ENCODE measurements around the gene FAM81B. TPM values are rescaled to one million over a fixed set of nuclear protein-coding genes. Genes with fewer than 3 reads are reported as not detected.

Gene FAM81B
- total and polyA plus RNA-seq, 2 donors (not counting 3 experiments of a cell fraction or from before 2014, with no cell fraction given) = not detected

- FAIRE-seq = no peak
- no peak overlapping the region for H2AFZ ChIP-seq (ENCODE audit: low read depth, low read length)
- ChIA-PET CTCF (interaction anchor here (1.0 to 1.1 kb wide), 2 partner anchors 12 to 400 kb away, joined by 3 read pairs; no protein-coding TSS in a partner anchor), POLR2A (no interaction called here)
- no peak for TF ChIP-seq MAX (IDR thresholded peaks at IDR 0.05; ENCODE audit: insufficient read depth, insufficient read length)
- TF ChIP-seq MYC (IDR thresholded peaks at IDR 0.05; ENCODE audit: low read depth, low read length) = no peak
- no peak for TF ChIP-seq JUN (IDR thresholded peaks at IDR 0.05; ENCODE audit: borderline replicate concordance, insufficient read depth, insufficient read length, low read depth)
- TF ChIP-seq GATA2 (IDR thresholded peaks at IDR 0.05; ENCODE audit: insufficient read depth, insufficient read length, low read depth, low read length) = no peak
- no peak for TF ChIP-seq EZH2 (IDR thresholded peaks at IDR 0.05; ENCODE audit: borderline replicate concordance, low read depth, low read length, severe bottlenecking)
- TF ChIP-seq POLR2A (IDR thresholded peaks at IDR 0.05; ENCODE audit: low read depth, low read length) = no peak
- TF ChIP-seq, protein P1, sequence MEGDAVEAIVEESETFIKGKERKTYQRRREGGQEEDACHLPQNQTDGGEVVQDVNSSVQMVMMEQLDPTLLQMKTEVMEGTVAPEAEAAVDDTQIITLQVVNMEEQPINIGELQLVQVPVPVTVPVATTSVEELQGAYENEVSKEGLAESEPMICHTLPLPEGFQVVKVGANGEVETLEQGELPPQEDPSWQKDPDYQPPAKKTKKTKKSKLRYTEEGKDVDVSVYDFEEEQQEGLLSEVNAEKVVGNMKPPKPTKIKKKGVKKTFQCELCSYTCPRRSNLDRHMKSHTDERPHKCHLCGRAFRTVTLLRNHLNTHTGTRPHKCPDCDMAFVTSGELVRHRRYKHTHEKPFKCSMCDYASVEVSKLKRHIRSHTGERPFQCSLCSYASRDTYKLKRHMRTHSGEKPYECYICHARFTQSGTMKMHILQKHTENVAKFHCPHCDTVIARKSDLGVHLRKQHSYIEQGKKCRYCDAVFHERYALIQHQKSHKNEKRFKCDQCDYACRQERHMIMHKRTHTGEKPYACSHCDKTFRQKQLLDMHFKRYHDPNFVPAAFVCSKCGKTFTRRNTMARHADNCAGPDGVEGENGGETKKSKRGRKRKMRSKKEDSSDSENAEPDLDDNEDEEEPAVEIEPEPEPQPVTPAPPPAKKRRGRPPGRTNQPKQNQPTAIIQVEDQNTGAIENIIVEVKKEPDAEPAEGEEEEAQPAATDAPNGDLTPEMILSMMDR (IDR thresholded peaks at IDR 0.05; ENCODE audit: extremely low read depth in 1 of 2, insufficient read depth in 1 of 2, low read depth in 1 of 2, low read length in 2 of 2) = no peak
- TF ChIP-seq FOS (IDR thresholded peaks at IDR 0.05; ENCODE audit: borderline replicate concordance, insufficient read depth, low read length) = no peak
- TF ChIP-seq POLR2AphosphoS5 (IDR thresholded peaks at IDR 0.05; ENCODE audit: insufficient read depth, low read depth, low read length) = no peak
- intact Hi-C loops (cut with micrococcal nuclease) = no loop called here
- H3K9ac ChIP-seq (replicated peaks; ENCODE audit: extremely low read depth, insufficient read depth, low read length) = no peak overlapping the region
- no peak overlapping the region for H3K27ac ChIP-seq (ENCODE audit: insufficient read depth, low read depth, low read length)
- no peaks in the 10 kb centered on the region for H3K9me1 ChIP-seq (replicated peaks; ENCODE audit: control insufficient read depth, extremely low read depth, insufficient read depth, low read length)
- no TSS peak for BruUV-seq (replicated peaks)
- dilution Hi-C loops (cut with MboI; ENCODE audit: extremely low pct_ligation_motif_present, low sequenced_read_pairs) = no loop called here
- H4K20me1 ChIP-seq (replicated peaks; ENCODE audit: control insufficient read depth, extremely low read depth, insufficient read depth, low read length) = no peaks in the 10 kb centered on the region
- no peaks in the 10 kb centered on the region for H3K9me3 ChIP-seq (replicated peaks; ENCODE audit: control insufficient read depth, insufficient read depth, low read length)
- H3K4me3 ChIP-seq (replicated peaks in 1 of 3; ENCODE audit: insufficient read depth in 1 of 3, low read depth in 1 of 3, low read length in 3 of 3) = no peak overlapping the region
- no peak overlapping the region for H3K4me2 ChIP-seq (ENCODE audit: insufficient read depth, low read length)
- no peaks in the 10 kb centered on the region for H3K4me1 ChIP-seq (ENCODE audit: control insufficient read depth, extremely low read depth, insufficient read depth, low read length)
- no peaks in the 10 kb centered on the region for H3K36me3 ChIP-seq (ENCODE audit: control insufficient read depth in 2 of 2, extremely low read depth in 1 of 2, insufficient read depth in 2 of 2, low read length in 2 of 2)
- DNase-seq (ENCODE audit: low read depth, low spot score) = no peak
- no peaks in the 10 kb centered on the region for H3K79me2 ChIP-seq (ENCODE audit: control insufficient read depth, insufficient read depth, low read length)
- H3K27me3 ChIP-seq (ENCODE audit: control insufficient read depth in 2 of 2, insufficient read depth in 2 of 2, low read length in 2 of 2) = peaks cover 7 to 8% of the 10 kb centered on the region in 2 experiments
Observed at GRCh38 chr5:95369782-95370181, 21.4 kb upstream of the FAM81B start.

Measured in endothelial cell of umbilical vein (primary cell).